Memory B cell (primary cell): Measurements from ENCODE around the gene MYLK3.
A peak's percentile ranks its signal among the peaks of the same experiment; 100 is the strongest.

Experiments used
- ATAC-seq: fragments of 150-1000 bp; cut with Tn5 transposase; 2 replicates; pipeline ENCODE4 v1.10.0; 2021; ENCODE audit warnings: low read depth, mild to moderate bottlenecking, moderate library complexity
- DNase-seq, 2 donors: peaks; one replicate each; pipeline ENCODE4 v3.0.0; 2022; ENCODE audit warnings: low spot score in 2 of 2
- H3K27ac Mint-ChIP-seq: one replicate; pipeline ENCODE4 v1.8.0; 2022; ENCODE audit warnings: mild to moderate bottlenecking, moderate library complexity, mixed read lengths
- H3K27me3 Mint-ChIP-seq: one replicate; pipeline ENCODE4 v1.8.0; 2022; ENCODE audit warnings: mixed read lengths
- H3K36me3 Mint-ChIP-seq: one replicate; pipeline ENCODE4 v1.8.0; 2022; ENCODE audit warnings: mild to moderate bottlenecking, mixed read lengths
- H3K4me1 Mint-ChIP-seq: one replicate; pipeline ENCODE4 v1.8.0; 2022; ENCODE audit warnings: mixed read lengths
- H3K4me3 Mint-ChIP-seq: one replicate; pipeline ENCODE4 v1.8.0; 2022; ENCODE audit warnings: mild to moderate bottlenecking, moderate library complexity, mixed read lengths
- H3K9me3 Mint-ChIP-seq: one replicate; pipeline ENCODE4 v1.8.0; 2022; ENCODE audit warnings: mixed read lengths

The MYLK3 gene

GRCh38 chr16:46702030-46702429 is 46.1 kb downstream of the MYLK3 start:
- H3K36me3 Mint-ChIP-seq = no peaks in the 10 kb centered on the region
- no peaks in the 10 kb centered on the region for H3K4me1 Mint-ChIP-seq
- no peaks in the 10 kb centered on the region for H3K27me3 Mint-ChIP-seq
- DNase-seq (no peak), ATAC-seq (no peak)
- H3K9me3 Mint-ChIP-seq = no peaks in the 10 kb centered on the region
- no peak overlapping the region for H3K4me3 Mint-ChIP-seq
- H3K27ac Mint-ChIP-seq = no peak overlapping the region

GRCh38 chr16:46701615-46702014 is 46.5 kb downstream of the MYLK3 start:
- no peak for DNase-seq
- no peak for ATAC-seq
- no peaks in the 10 kb centered on the region for H3K9me3 Mint-ChIP-seq
- no peaks in the 10 kb centered on the region for H3K4me1 Mint-ChIP-seq
- no peak overlapping the region for H3K4me3 Mint-ChIP-seq
- H3K36me3 Mint-ChIP-seq = no peaks in the 10 kb centered on the region
- no peak overlapping the region for H3K27ac Mint-ChIP-seq
- no peaks in the 10 kb centered on the region for H3K27me3 Mint-ChIP-seq

GRCh38 chr16:46700048-46700447 is 48.1 kb downstream of the MYLK3 start:
- no peaks in the 10 kb centered on the region for H3K9me3 Mint-ChIP-seq

GRCh38 chr16:46696957-46697356 is 51.2 kb downstream of the MYLK3 start:
- H3K27ac Mint-ChIP-seq = no peak overlapping the region
- no peak for ATAC-seq
- no peaks in the 10 kb centered on the region for H3K9me3 Mint-ChIP-seq
- H3K4me3 Mint-ChIP-seq = no peak overlapping the region
- H3K27me3 Mint-ChIP-seq = no peaks in the 10 kb centered on the region
- DNase-seq = no peak
- peaks cover under 1% of the 10 kb centered on the region for H3K4me1 Mint-ChIP-seq
- peaks cover 6% of the 10 kb centered on the region for H3K36me3 Mint-ChIP-seq

More at GRCh38 chr16:46700048-46700447, 48.1 kb downstream of the MYLK3 start:
- no peaks in the 10 kb centered on the region for H3K27me3 Mint-ChIP-seq
- no peak overlapping the region for H3K27ac Mint-ChIP-seq
- H3K36me3 Mint-ChIP-seq = peaks cover 3% of the 10 kb centered on the region
- no peak overlapping the region for H3K4me3 Mint-ChIP-seq
- ATAC-seq (no peak), DNase-seq (no peak)
- no peaks in the 10 kb centered on the region for H3K4me1 Mint-ChIP-seq

- Mint-ChIP-seq H3K27ac (no peak overlapping the region), H3K27me3 (no peaks in the 10 kb centered on the region), H3K9me3 (no peaks in the 10 kb centered on the region), H3K4me1 (peaks cover 10% of the 10 kb centered on the region), H3K36me3 (peaks cover 6% of the 10 kb centered on the region), H3K4me3 (no peak overlapping the region)
- no peak for DNase-seq
- no peak for ATAC-seq
Observed at GRCh38 chr16:46695937-46696336, 52.2 kb downstream of the MYLK3 start.

GRCh38 chr16:46693598-46693997 is 54.5 kb downstream of the MYLK3 start:
- no peak overlapping the region for H3K4me3 Mint-ChIP-seq
- no peak for ATAC-seq
- H3K9me3 Mint-ChIP-seq = no peaks in the 10 kb centered on the region
- no peaks in the 10 kb centered on the region for H3K27me3 Mint-ChIP-seq
- peaks cover 6% of the 10 kb centered on the region for H3K36me3 Mint-ChIP-seq
- DNase-seq = no peak
- no peak overlapping the region for H3K27ac Mint-ChIP-seq
- H3K4me1 Mint-ChIP-seq = peaks cover 13% of the 10 kb centered on the region

GRCh38 chr16:46691726-46692125 is 56.4 kb downstream of the MYLK3 start:
- Mint-ChIP-seq H3K27ac (peak overlapping the region; percentile 63), H3K36me3 (peaks cover 6% of the 10 kb centered on the region), H3K4me3 (peak overlapping the region; percentile 73), H3K9me3 (no peaks in the 10 kb centered on the region), H3K27me3 (no peaks in the 10 kb centered on the region), H3K4me1 (peaks cover 24% of the 10 kb centered on the region)
- DNase-seq (no peak), ATAC-seq (no peak)

GRCh38 chr16:46690281-46691178 is 57.6 kb downstream of the MYLK3 start:
- H3K9me3 Mint-ChIP-seq = no peaks in the 10 kb centered on the region
- H3K27me3 Mint-ChIP-seq = no peaks in the 10 kb centered on the region
- peaks cover 3% of the 10 kb centered on the region for H3K36me3 Mint-ChIP-seq
- H3K4me3 Mint-ChIP-seq = no peak overlapping the region
- DNase-seq (no peak), ATAC-seq (no peak)
- no peak overlapping the region for H3K27ac Mint-ChIP-seq
- peaks cover 28% of the 10 kb centered on the region for H3K4me1 Mint-ChIP-seq

GRCh38 chr16:46689365-46690280 is 58.5 kb downstream of the MYLK3 start, which contains the start of gene ORC6:
Gene ORC6 (plus strand): TSS chr16:46689659. CDS start chr16:46689706, 47 bp downstream.
- Mint-ChIP-seq H3K27ac (no peak within 1 kb of the TSS), H3K36me3 (no peaks in the 10 kb centered on the region), H3K27me3 (no peaks in the 10 kb centered on the region), H3K4me1 (peaks cover 31% of the 10 kb centered on the region), H3K4me3 (no peak within 1 kb of the TSS), H3K9me3 (no peaks in the 10 kb centered on the region)
- peak; percentile 69 for ATAC-seq
- peak; percentile 94 to 99 for DNase-seq

- Mint-ChIP-seq H3K36me3 (no peaks in the 10 kb centered on the region), H3K27ac (no peak within 1 kb of the TSS), H3K9me3 (no peaks in the 10 kb centered on the region), H3K4me1 (peaks cover 37% of the 10 kb centered on the region), H3K27me3 (no peaks in the 10 kb centered on the region), H3K4me3 (no peak within 1 kb of the TSS)
- ATAC-seq (peak; percentile 81), DNase-seq (peak in 1 of 2 donors; percentile 99)
Observed at GRCh38 chr16:46688654-46689364, 59.3 kb downstream of the MYLK3 start, which contains the start of gene VPS35. Gene VPS35 (minus strand): TSS chr16:46689178. CDS start chr16:46689133, 45 bp downstream.

GRCh38 chr16:46688101-46688653 is 60.0 kb downstream of the MYLK3 start:
- Mint-ChIP-seq H3K9me3 (no peaks in the 10 kb centered on the region), H3K4me1 (peaks cover 39% of the 10 kb centered on the region)

GRCh38 chr16:46687486-46687885 is 60.7 kb downstream of the MYLK3 start:
- no peaks in the 10 kb centered on the region for H3K27me3 Mint-ChIP-seq
- H3K4me1 Mint-ChIP-seq = peaks cover 42% of the 10 kb centered on the region
- no peaks in the 10 kb centered on the region for H3K36me3 Mint-ChIP-seq
- no peaks in the 10 kb centered on the region for H3K9me3 Mint-ChIP-seq
- H3K4me3 Mint-ChIP-seq = no peak overlapping the region
- ATAC-seq (no peak), DNase-seq (no peak)
- no peak overlapping the region for H3K27ac Mint-ChIP-seq

More at GRCh38 chr16:46688101-46688653, 60.0 kb downstream of the MYLK3 start:
- DNase-seq (peak; percentile 54 to 57), ATAC-seq (peak; percentile 25)
- no peaks in the 10 kb centered on the region for H3K27me3 Mint-ChIP-seq
- no peak overlapping the region for H3K4me3 Mint-ChIP-seq
- H3K27ac Mint-ChIP-seq = no peak overlapping the region
- H3K36me3 Mint-ChIP-seq = no peaks in the 10 kb centered on the region

- no peak overlapping the region for H3K4me3 Mint-ChIP-seq
- no peak for DNase-seq
- no peaks in the 10 kb centered on the region for H3K27me3 Mint-ChIP-seq
- no peaks in the 10 kb centered on the region for H3K9me3 Mint-ChIP-seq
- no peak overlapping the region for H3K27ac Mint-ChIP-seq
- no peak for ATAC-seq
- H3K4me1 Mint-ChIP-seq = peaks cover 45% of the 10 kb centered on the region
- H3K36me3 Mint-ChIP-seq = no peaks in the 10 kb centered on the region
Observed at GRCh38 chr16:46686815-46687473, 61.2 kb downstream of the MYLK3 start.
